ENCODE results near the gene KLK15.

The KLK15 gene

DNA sequence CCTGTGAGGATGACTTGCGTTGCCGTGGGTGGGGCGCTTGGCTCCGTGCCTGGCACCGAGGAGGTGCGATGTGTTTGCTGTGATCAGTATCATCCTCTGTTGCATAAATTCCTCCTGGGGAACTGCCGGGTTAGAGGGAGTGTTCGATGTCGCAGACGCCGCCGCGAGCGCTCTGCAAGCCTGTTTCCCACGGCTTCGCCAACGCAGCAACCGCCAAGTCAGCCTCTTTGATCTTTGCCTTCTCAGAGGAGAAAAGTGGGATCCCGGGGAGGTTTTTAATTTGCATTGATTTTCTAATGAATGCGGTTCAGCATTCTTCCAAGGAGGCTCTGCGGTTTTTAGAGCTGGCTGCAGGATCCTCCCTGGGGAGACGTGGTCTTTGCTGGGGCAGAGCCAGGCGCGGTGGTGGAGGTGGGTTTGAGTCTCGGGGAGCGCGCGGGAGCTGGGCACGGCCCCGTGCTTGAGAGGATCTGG lies 55.5 kb downstream of the KLK15 start:
- in situ Hi-C loops (cut with MboI; ENCODE audit: low sequenced_read_pairs), result no loop called here

DNA sequence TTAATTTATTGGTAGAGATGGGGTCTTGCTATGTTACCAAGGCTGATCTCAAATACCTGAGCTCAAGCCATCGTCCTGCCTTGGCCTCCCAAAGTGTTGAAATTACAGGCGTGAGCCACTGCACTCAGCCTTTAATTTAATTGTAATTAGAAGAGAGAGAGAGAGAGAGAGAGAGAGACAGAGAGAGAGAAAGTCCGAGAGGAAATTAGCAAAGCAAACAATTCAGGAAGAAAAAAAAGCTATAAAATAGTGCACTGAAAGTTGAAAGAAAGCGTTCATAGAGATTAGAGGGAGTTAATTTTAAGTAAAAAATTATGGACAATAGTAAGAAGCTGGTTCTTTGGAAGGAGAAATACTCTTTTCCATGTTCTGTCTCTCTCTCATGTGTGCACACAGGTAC lies 56.1 kb downstream of the KLK15 start:
- in situ Hi-C loops (cut with MboI; ENCODE audit: low sequenced_read_pairs), result no loop called here

DNA sequence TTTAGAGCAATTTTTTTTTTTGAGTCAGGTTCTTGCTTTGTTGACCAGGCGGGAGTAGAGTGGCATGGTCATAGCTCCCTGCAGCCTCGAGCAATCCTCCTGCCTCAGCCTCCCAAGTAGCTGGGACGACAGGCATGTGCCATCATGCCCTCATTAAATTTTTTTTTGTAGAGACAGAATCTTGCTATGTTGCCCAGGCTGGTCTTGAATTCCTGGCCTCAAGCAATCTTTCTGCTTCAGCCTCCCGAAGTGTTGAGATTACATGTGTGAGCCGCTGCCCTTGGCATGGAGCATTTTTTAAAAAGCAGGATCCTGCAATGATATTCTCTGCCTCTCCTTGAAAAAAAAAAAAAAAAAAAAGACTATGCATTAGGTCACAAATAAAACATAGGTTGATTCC lies 57.2 kb downstream of the KLK15 start:
- in situ Hi-C loops (cut with MboI; ENCODE audit: low sequenced_read_pairs), result no loop called here

Data from HL-60/S4 treated with retinoic acid at 250 ng/mL for 4 days and 3 days (cell line).